Activated CD4-positive, alpha-beta memory T cell treated with anti-CD3 and anti-CD28 coated beads for 36 hours (primary cell): ENCODE data around the gene ZNF230. TPM values are rescaled to one million over a fixed set of nuclear protein-coding genes. Genes with fewer than 3 reads are reported as not detected.
A peak's percentile ranks its signal among the peaks of the same experiment; 100 is the strongest.

Source experiments
- CTCF ChIA-PET: fragments of 350-600 bp; sonication (Branson Sonifier 250); formaldehyde crosslinking; loops from one replicate; lab custom pipeline; 2021; ENCODE audit warnings: antibody characterized with exemption, inconsistent platforms; lab: Charles Lee
- POLR2A ChIA-PET: fragments of 350-600 bp; sonication (Branson Sonifier 250); formaldehyde crosslinking; loops from one replicate; lab custom pipeline; 2021; ENCODE audit warnings: antibody characterized with exemption; lab: Charles Lee
- DNase-seq: peaks from one replicate; pipeline ENCODE4 v3.0.0-alpha.2; 2020
- H3K27ac Mint-ChIP-seq: one replicate; pipeline ENCODE4 v1.8.0; 2021; ENCODE audit warnings: mixed read lengths
- H3K27me3 Mint-ChIP-seq: one replicate; pipeline ENCODE4 v1.8.0; 2021; ENCODE audit warnings: mixed read lengths
- H3K36me3 Mint-ChIP-seq: one replicate; pipeline ENCODE4 v1.8.0; 2021; ENCODE audit warnings: mixed read lengths
- H3K4me1 Mint-ChIP-seq: one replicate; pipeline ENCODE4 v1.8.0; 2021; ENCODE audit warnings: low read depth, mixed read lengths
- H3K4me3 Mint-ChIP-seq: one replicate; pipeline ENCODE4 v1.8.0; 2021; ENCODE audit warnings: mild to moderate bottlenecking, mixed read lengths
- H3K9me3 Mint-ChIP-seq: one replicate; pipeline ENCODE4 v1.8.0; 2021; ENCODE audit warnings: mixed read lengths
- intact Hi-C: fragments of 100-400 bp; cut with micrococcal nuclease; formaldehyde crosslinking; loops from one replicate; pipeline ENCODE4 v1.15.1; 2023
- total RNA-seq, 2 experiments: library from RNA; stranded (reverse); gene quantifications; one replicate each; pipeline ENCODE4 v1.2.3, GENCODE V29; 2021

The ZNF230 gene
- total RNA-seq, 2 experiments from 2014 or later, result 3.8 TPM

DNA sequence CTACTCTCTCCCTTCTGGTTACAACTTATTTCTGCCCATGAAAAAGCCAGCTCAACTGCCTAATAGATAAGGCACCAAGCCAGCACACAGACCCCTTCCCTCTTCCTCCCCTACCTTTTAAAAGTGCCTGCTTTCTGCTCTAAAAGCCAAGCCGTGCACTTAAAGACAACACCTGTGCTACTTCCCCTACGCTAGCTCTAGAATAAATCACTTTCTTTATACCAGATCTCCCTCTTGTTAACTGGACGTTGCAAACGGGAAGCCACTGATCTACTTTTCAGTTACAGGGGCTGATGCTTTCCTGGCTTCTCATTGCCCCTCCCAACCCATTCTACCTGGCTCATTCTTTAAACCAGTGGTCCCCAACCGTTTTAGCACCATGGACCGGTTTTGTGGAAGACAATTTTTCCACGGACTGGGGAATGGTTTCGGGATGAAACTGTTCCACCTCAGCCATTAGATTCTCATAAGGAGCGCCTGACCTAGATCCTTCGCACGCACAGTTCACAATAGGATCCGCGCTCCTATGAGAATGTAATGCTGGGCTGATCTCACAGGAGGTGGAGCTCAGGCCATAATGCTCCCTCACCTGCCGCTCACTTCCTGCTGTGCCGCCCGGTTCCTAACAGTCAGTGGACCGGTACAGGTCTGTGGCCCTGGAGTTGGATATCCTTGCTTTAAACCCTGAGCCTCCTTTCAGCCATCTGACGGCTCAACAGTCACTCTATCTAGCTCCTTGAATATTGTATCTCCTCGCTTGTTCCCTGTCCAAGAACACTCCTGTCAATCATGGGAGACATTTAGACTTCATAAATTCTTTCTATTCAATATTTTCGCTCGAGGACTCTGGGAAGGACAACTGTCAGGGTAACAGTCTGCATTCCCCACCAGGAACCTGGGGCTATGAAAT, 48.2 kb downstream of the ZNF230 start:
- ChIA-PET CTCF (interaction anchor here (0.9 kb wide), 1 partner anchor 38 kb away, joined by 3 read pairs; no protein-coding TSS in a partner anchor), POLR2A (no interaction called here)

DNA sequence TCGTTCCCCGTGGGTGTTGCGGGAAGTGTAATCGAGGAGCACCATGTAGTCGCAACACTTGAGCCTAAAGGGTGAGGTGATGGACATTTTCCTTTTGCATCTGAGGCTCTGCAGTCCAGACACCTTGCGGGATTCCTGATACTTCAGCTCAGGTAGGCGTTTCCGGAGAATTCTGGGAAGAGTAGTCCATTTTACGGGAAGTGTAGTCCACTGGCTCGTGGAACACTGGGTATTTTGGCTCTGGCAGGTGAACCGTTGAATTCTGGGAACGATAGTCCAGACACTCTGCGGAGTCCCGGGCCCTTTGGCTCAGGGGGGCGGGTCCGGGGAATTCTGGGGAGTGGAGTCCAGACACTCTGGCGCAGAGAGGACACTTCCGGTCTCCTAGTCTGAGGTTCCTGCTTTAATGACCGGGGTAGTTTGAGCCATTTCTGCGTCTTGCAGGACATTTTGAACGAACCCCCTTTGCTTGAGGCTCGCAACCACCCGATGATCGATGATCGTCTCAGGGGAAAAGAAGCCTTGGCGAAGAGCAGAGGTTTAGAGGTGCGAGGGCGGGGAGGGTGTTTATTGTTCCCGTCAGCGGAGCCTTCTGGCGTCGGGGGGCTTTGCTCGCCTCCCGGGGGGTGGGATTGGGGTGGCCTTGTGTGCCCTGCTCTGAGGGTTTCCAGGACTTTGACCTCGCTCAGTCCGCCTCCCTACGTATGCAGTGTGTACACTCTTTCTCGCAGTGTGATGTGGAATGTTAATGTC, 49.1 kb downstream of the ZNF230 start, which contains the start of gene ZNF223:
Gene ZNF223 (plus strand): TSS at position 387 of the 753 bp plus-strand sequence. CDS start 3,141 bp downstream, outside the sequence.
- peaks cover 7% of the 10 kb centered on the region for H3K27me3 Mint-ChIP-seq
- H3K9me3 Mint-ChIP-seq, result peaks cover 19% of the 10 kb centered on the region
- intact Hi-C loops, result loop anchor here (1.0 kb wide), 2 partner anchors 43 to 50 kb away; partner anchors contain the start of gene ZNF230
- ChIA-PET CTCF (no interaction called here), POLR2A (no interaction called here)
- H3K27ac Mint-ChIP-seq, result peak within 1 kb of the TSS; percentile 49
- peaks cover 26% of the 10 kb centered on the region for H3K36me3 Mint-ChIP-seq
- peak; percentile 69 for DNase-seq
- H3K4me3 Mint-ChIP-seq, result peak within 1 kb of the TSS; percentile 82
- peaks cover 14% of the 10 kb centered on the region for H3K4me1 Mint-ChIP-seq

More for the DNA sequence above, 48.2 kb downstream of the ZNF230 start:
- DNase-seq, result peak; percentile 31
- H3K4me3 Mint-ChIP-seq, result peak overlapping the region; percentile 82
- H3K27ac Mint-ChIP-seq, result no peak overlapping the region
- peaks cover 14% of the 10 kb centered on the region for H3K4me1 Mint-ChIP-seq
- peaks cover 22% of the 10 kb centered on the region for H3K36me3 Mint-ChIP-seq
- peaks cover 18% of the 10 kb centered on the region for H3K9me3 Mint-ChIP-seq
- H3K27me3 Mint-ChIP-seq, result peaks cover 7% of the 10 kb centered on the region
- intact Hi-C loops, result loop anchor here (1.0 kb wide), 2 partner anchors 44 to 49 kb away; partner anchors contain the start of gene ZNF230

DNA sequence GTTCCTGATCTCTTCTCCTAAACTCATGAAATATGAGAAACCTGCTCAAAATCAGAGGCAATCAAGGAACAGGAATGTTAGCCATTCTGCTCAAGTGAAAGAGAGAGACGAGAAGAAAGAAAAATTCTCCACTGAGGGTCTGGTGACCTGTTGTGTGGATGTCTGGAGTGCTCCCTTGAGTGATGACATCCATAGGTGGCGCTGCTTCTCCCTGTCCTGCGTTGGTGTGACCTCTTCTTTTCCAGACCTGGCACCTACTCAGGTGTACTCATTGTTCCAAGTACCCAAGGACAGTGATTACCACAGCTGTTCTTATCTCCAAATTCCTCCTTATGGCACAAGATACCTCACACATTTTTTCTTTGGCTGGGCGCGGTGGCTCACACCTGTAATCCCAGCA, 53.1 kb downstream of the ZNF230 start:
- intact Hi-C loops, result no loop called here
- CTCF ChIA-PET, result no interaction called here
- POLR2A ChIA-PET, result no interaction called here
- DNase-seq, result no peak
- Mint-ChIP-seq H3K9me3 (peaks cover 25% of the 10 kb centered on the region), H3K27me3 (no peaks in the 10 kb centered on the region), H3K27ac (no peak overlapping the region), H3K4me1 (peaks cover 9% of the 10 kb centered on the region), H3K36me3 (peaks cover 56% of the 10 kb centered on the region), H3K4me3 (no peak overlapping the region)

DNA sequence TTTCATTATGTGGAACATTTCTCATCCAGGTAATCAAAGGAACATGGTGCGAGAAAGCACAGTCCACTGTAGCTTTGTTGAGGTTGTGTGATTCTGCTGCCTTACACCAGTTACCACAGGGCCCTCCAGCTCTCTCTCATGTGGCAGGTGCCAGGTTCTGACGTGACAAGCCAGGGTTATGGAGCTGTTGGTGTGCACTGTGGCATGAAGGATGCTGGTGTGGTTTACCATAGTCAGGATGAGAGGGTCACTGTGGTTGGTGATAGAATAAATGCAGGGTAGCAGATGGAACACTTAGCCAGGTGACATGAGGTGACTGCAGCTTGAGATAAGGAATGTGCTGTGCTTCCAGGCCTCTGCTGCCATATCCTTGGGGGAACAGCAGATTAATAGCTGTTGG, 56.5 kb downstream of the ZNF230 start:
- CTCF ChIA-PET, result no interaction called here
- no peak for DNase-seq
- Mint-ChIP-seq H3K27me3 (no peaks in the 10 kb centered on the region), H3K4me1 (no peaks in the 10 kb centered on the region), H3K9me3 (peaks cover 41% of the 10 kb centered on the region), H3K27ac (no peak overlapping the region), H3K36me3 (peaks cover 80% of the 10 kb centered on the region), H3K4me3 (no peak overlapping the region)
- intact Hi-C loops, result no loop called here
- POLR2A ChIA-PET, result no interaction called here

DNA sequence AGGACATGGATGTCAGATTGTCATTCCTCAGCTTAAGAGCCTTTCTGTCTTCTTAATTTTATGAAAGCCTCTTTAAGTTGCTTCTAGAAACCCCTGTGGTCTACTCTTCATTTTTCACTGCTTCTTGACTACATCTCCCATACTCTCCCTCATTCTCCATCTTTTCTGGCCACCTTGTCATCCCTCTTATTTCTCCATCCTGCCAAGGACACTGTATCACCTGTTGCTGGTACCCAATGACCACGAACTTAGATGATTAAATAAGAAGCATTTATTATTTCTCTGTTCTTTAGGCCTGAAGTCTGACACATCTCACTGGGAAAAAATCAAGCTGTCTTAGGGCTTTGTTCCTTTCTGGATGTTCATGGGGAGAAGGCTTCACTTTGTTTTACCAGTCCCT, 58.3 kb downstream of the ZNF230 start:
- ChIA-PET CTCF (no interaction called here), POLR2A (no interaction called here)
- Mint-ChIP-seq H3K9me3 (peaks cover 38% of the 10 kb centered on the region), H3K4me3 (no peak overlapping the region), H3K27ac (no peak overlapping the region), H3K27me3 (no peaks in the 10 kb centered on the region), H3K4me1 (no peaks in the 10 kb centered on the region), H3K36me3 (peaks cover 76% of the 10 kb centered on the region)
- DNase-seq, result no peak
- intact Hi-C loops, result no loop called here

Other genes with a start within 250 kb of the ZNF230 start
- gene SMG9, start 248.0 kb upstream of the ZNF230 start, total RNA-seq, result 10 to 100 TPM; 58.2 to 58.3 TPM
- 100 to 1,000 TPM; 120 to 130 TPM for gene KCNN4, start 222.0 kb upstream of the ZNF230 start, total RNA-seq
- gene LYPD5, start 200.5 kb upstream of the ZNF230 start, total RNA-seq, result 1 to 10 TPM in 1 of 2 experiments, under 1 TPM in 1; 0.62 to 1.2 TPM
- gene ZNF283, start 175.6 kb upstream of the ZNF230 start, total RNA-seq, result 1 to 10 TPM; 5.2 to 8.1 TPM
- 1 to 10 TPM in 1 of 2 experiments, under 1 TPM in 1; 0.61 to 1.4 TPM for gene ZNF404, start 119.0 kb upstream of the ZNF230 start, total RNA-seq
- gene ZNF45, start 67.7 kb upstream of the ZNF230 start, total RNA-seq, result 1 to 10 TPM; 7.7 to 9.6 TPM
- gene ZNF221, start 51.7 kb upstream of the ZNF230 start, total RNA-seq, result 1 to 10 TPM in 1 of 2 experiments, under 1 TPM in 1; 0.73 to 1.0 TPM
- gene ZNF155, start 18.8 kb upstream of the ZNF230 start, total RNA-seq, result 1 to 10 TPM; 2.9 to 4.5 TPM
- under 1 TPM; 0.88 to 0.94 TPM for gene ZNF222, start 22.4 kb downstream of the ZNF230 start, total RNA-seq
- under 1 TPM; 0.55 to 0.73 TPM for gene ZNF223, start 49.1 kb downstream of the ZNF230 start, total RNA-seq
- gene ZNF284, start 69.2 kb downstream of the ZNF230 start, total RNA-seq, result 1 to 10 TPM; 1.1 to 1.4 TPM
- 10 to 100 TPM; 12.8 to 14.0 TPM for gene ZNF224, start 91.4 kb downstream of the ZNF230 start, total RNA-seq
- 1 to 10 TPM; 2.5 to 2.9 TPM for gene ZNF225, start 110.4 kb downstream of the ZNF230 start, total RNA-seq
- 1 to 10 TPM; 7.3 to 8.7 TPM for gene ZNF234, start 138.6 kb downstream of the ZNF230 start, total RNA-seq
- gene ZNF226, start 162.1 kb downstream of the ZNF230 start, total RNA-seq, result 10 to 100 TPM; 10.6 to 10.7 TPM
- gene ZNF227, start 209.6 kb downstream of the ZNF230 start, total RNA-seq, result 10 to 100 TPM; 13.5 TPM